GM11168 (cell line): ENCODE data around the gene MCC.

Source experiments
- in situ Hi-C: fragments of 300-500 bp; cut with MboI; formaldehyde crosslinking; loops from one replicate; pipeline ENCODE4 v1.12.0; 2022; ENCODE audit warnings: low sequenced_read_pairs; ENCODE audit not compliant: unreplicated experiment

MCC gene

DNA sequence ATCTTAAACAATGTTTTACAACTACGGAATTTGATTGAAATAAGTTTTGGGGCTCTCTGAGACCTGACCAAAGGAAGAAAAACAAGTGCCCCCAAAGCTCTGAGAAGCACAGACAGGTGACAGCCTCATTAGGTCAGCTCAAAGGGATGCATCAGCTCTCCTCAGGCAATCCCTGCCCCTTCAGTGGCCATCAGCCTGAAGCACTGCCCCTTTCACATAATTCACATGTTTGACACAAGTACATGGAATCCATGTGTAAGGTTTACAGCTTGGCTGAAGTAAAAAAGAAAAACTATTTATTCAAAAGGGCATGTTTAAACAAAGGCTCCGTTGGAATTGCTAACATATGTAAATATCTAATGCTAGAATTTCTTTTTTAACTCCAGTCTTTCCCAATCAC is 109.7 kb downstream of the MCC start:
- in situ Hi-C loops: loop anchor here (10.0 to 25.0 kb wide), 2 partner anchors 136 to 234 kb away; partner anchors contain the start of gene YTHDC2

DNA sequence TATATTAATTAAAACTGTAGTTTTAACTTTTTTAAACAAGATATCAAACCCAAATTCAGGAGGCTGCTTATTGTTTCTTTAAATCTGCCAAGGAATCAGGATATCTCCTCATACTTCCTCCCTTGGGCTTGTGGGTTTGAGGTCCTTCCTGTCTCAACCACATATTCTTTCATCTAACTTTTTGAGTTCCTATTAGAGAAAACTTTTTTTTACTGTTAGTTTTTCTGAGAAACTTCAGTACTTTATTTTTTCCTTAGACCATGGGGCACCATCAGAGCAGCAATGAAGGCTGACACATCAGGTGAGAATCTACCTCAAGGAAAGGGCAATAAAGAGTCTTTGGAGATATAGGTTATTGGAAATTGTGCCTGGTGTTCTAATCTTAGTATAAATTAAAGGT is 110.2 kb downstream of the MCC start:
- in situ Hi-C loops: loop anchor here (10.0 to 25.0 kb wide), 2 partner anchors 137 to 234 kb away; partner anchors contain the start of gene YTHDC2

DNA sequence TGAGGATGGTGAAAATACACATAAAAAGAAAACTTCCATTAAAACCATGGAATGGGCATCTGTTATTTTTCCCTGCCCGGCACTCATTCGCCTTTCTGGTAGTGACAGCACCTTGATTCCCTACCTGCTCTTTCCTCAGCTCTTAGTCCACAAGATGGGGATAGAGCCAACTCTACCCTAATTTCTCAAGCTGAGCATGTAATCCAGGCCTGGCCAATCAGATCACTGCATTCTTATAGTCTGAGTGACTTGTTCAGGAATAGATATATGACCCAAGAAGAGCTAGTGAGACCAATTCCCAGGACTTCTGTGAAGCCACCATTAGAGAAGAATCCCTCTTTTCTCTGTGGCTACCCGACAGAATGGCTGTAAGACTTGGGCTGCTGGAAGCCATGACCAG is 111.6 kb downstream of the MCC start:
- in situ Hi-C loops: loop anchor here (10.0 to 25.0 kb wide), 2 partner anchors 138 to 236 kb away; partner anchors contain the start of gene YTHDC2

DNA sequence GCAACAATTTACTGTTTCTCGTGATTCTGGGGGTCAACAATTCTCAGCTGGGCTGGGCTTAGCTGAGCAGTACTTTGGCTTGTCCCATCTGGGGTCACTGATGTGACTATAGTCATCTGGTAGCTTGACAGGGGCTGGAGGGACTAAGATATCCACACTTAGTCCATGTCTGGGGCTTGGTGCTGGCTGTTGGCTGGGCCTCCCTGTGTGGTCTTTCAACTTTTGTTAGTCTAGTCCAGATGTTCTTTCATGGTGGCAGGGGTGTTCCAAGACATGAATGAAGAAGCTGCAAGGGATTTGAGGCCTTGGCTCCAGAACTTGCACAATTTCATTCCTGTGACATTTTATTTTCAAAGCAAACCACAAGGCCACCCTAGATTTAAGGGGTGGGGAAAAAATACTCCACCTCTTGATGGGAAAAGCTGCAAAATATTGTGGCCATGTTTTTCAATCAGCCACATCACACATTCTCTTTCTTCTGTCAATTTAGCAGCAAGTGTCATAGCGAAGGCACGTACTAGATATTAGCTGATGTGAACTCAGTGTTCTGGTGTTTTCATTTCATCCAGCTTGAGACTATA is 112.7 kb downstream of the MCC start:
- in situ Hi-C loops: loop anchor here (10.0 to 25.0 kb wide), 2 partner anchors 139 to 237 kb away; partner anchors contain the start of gene YTHDC2

DNA sequence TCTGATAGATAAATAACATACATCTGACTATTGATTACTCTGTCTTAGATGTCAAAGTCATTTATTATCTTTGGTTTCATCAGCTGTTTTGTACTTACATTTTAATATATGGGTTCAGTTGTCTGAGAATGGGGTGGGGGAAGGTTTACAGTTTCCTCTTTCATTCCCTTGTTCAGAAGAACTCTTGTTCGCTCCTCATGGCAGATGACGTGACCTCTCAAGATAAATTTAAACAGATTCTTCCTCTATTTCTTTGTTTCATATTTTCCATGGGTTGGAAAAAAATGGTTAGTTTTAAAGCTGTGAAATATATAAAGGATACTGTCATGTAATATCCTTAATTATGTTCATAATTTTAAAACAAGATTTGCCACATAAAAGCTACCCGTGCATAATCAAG is 114.8 kb downstream of the MCC start:
- in situ Hi-C loops: loop anchor here (10.0 kb wide), 1 partner anchor 141 kb away; the partner anchor contains the start of gene YTHDC2

DNA sequence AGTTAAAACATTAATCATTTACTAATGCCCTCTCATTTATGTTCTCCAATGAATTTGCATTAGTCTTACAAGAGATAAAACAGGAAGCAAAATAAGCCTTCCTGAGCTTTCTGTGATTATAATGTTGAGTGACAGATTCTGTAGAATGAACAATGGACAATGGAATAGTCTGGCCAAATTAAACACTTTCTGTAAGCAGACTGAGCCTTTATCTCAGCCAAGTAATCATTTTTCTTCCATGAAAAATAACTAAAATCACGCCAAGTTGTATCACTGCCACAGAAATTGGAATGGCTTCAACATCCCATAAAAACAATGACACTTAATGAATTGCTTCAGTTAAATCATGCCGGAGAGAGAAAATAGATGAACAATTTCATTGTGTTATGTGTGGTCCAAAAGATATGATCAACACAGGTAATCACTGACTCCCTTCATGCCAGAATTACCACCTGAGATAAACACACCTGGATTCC is 116.5 kb downstream of the MCC start:
- in situ Hi-C loops: loop anchor here (10.0 kb wide), 1 partner anchor 143 kb away; the partner anchor contains the start of gene YTHDC2

DNA sequence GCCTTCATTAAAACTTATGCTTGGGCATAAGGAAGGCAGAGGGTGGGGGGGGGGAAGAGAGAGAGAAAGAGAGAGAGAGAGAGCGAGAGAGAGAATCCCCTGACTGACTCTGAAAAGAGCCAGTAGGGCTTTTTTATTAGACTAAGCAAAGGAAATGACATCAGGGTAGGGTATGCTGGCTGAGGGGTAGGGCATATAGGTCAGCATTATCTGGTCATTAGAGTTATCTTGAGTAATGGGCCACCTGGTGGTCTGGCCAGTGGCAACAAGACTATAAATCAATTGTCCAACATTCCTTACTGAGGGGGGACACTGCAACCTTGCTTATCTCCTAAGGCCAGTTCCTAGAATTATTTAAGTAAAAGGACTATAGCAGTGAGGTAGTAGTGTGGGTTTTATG is 120.7 kb downstream of the MCC start:
- in situ Hi-C loops: no loop called here

DNA sequence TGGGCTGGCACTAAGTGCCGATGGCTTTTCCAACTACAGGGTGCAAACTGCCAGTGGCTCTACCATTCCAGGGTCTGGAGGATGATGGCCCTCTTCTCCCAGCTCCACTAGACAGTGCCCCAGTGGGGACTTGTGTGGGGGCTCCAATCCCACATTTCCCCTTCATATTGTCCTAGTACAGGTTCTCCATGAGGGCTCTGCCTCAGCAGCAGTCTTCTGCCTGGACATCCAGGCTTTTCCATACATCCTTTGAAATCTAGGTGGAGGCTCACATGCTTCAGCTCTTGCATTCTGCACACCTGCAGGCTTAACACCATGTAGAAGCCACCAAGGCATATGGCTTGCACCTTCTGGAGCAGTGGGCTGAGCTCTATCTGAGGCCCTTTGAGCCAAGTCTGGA is 123.8 kb downstream of the MCC start:
- in situ Hi-C loops: no loop called here

DNA sequence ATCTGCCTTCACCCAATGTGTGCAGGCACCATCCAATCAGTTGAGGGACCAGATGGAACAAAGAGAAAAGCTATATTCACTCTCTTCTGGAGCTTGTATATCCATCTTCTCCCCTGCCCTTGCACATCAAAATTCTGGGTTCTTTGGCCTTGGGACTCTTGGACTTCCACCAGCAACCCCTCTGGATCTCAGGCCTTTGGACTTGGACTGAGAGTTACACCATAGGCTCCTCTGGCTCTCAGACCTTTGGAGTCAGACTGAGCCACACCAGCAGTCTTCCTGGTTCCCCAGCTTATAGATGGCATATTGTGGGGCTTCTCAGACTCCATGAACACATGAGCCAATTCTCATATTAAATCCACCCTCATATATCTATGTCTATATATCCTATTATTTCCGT is 126.6 kb downstream of the MCC start:
- in situ Hi-C loops: no loop called here

DNA sequence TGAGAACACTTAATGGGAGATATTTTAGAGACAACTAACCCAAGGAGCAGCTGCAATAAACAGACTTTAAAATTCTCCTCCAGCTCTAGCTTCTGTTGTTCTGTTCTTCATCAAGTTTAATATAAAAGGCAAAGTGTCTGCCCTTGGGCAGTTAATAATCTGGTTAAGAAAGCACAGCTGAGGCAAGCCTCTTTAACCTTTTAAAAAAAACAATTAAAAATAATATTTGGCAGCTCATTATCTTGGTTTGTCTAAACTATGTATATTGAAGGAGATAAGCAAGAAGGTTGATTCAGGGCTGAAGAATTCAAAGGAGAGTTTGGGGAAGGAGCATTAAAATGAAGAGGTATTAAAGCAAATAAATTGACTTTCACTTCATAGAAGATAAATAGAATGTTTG is 128.8 kb downstream of the MCC start:
- in situ Hi-C loops: no loop called here

DNA sequence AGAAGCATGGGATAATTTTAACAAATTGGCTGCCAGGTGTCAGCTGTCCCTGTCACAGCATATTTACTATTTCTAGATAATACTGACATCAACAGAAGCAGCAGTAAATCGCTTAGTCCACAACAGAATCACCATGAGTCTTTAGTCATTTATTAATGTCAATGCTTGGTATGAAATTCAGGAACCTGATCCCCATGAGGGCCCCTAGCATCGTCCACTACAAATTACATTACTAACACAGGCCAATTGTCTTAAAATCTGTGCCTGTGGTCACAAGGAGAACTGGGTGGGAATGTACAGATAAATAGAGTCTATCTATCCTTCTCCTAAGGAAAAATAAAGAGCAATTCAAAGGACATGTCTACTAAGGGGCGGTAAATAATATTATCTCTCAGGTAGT is 129.6 kb downstream of the MCC start:
- in situ Hi-C loops: no loop called here

DNA sequence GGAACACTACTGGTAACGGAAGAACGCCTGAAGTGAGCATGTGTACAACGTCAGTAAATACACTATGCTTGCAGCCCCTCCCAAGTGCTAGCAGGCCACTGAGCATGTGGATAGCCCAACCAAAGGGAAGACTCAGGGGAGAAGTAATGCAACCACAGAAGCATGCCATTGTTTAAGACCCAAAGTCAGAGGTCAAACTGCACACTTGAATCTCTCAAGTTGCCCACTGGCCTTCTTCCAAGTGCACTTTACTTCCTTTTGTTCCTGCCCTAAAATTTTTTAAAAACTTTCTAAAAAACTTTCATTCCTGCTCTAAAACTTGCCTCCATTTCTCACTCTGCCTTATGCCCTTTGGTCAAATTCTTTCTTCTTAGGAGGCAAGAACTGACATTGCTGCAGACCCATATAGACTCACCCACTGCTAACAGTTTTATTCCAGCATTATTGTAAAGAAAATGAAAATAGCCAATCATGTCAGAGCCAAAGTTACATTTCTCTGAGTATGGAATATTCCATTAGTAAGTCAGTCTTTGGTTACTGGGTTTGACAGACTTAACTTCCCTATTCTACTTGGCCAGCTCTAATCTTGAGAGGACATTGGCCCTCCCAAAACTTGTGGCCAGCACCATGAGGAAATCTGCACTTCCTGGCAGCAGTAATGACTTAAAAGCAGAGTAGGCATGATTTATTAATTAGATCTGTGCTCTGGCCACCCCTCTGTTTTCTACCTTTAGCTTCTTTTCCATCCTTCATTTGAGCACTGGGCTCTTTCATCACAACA is 130.4 kb downstream of the MCC start:
- in situ Hi-C loops: no loop called here

DNA sequence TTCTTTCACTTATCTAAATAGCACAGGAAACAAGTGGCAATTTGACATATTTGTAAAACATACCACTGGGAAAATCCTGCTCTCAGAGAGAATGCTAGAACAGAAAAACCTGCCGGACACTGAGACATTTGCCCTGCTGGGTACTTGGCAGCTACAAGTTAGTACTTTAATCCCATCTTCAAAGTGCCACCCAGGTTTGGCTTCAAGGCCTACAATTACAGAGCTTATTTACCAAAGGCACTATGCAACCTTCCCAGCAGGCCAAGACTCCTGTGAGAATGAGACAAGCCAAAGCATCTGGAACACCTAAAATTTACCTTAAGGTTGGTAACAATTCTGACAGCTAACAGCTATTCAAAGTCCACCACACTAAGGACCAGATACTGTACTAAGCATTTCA is 131.8 kb downstream of the MCC start:
- in situ Hi-C loops: no loop called here

DNA sequence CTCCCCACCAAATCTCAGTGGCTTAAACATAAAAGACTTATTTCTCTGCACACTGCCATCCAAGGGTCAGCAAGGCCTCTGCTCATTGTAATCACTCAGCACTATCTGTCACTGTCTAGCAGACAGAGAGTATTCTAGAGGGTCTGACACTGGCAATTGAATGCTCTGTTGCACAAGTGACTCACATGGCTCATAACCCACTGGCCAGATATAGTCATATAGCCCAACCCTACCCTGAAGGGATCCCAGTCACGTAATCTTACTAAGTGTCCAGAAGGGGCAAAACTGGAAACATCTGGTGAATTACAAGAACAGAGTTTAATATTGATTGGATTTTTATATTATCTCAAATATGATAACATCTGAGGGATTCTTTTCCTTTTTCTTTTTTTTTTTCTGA is 134.2 kb downstream of the MCC start:
- in situ Hi-C loops: no loop called here

DNA sequence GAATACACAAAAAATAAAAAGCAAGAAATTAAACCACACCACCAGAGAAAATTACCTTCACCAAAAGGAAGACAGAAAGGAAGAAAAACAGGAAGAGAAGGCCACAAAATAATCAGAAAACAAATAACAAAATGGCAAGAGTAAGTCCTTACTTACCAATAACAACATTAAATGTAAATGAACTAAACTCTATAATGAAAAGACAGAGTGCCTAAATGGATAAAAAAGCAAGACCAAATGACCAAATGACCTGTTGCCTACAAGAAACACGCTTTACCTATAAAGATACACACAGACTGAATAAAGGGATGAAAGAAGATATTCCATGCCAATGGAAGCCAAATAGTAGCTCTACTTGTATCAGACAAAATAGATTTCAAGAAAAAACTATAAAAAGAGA is 140.7 kb downstream of the MCC start:
- in situ Hi-C loops: no loop called here

DNA sequence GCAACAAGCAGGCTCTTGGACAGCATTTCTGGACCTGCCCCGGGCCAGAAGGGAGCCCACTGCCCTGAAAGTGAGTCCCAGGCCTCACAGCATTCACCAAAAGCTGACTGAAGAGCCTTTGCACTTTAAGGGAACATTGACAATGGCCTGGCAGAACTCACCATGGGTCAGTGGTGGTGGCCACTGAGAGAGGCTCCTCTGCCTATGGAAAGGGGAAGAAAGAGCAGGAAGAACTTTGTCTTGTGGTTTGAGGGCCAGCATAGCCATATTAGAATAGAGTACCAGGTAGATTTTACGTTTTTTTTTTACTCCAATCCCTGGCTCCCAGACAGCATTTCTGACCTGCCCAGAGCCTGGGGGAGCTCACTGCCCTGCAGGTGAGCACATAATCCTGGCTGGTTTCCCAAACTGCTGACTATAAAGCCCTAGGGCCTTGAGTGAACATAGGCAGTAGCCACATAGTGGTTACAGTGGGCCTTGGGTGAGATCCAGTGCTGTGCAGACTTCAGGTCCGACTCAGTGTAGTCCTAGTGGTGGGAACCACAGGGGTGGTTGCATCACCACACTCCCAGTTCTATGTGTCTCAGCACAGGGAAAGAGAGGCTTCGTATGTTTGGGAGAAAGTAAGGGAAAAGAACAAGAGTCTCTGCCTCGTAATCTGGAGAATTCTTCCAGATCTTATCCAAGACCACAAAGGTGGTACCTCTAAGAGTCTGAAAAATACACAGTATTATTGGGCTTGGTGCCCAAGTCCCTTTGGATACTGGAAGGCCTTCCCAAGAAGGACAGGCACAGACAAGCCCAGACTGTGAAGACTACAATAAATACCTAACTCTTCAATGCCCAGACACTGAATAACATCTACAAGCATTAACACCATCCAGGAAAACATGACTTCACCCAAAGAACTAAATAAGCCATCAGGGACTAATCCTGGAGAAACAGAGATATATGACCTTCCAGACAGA is 143.0 kb downstream of the MCC start:
- in situ Hi-C loops: no loop called here

DNA sequence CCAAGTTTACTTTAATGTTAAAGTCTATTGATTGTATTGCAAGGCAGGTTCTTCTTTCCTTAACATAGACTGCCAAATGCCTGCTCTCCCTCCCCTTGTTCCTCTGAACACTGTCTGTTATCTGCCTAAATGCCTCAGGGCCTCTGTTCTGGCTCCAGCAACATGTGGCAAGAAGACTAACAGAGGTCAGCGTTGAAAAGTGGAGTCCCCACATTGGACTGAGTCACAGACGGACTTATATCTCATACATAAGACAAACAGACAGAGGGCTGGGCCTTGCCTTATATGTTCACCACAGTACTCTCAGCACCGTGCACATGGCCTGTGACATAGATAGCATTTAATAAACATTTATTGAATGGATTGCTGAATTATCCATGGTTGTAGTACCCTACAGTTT is 144.9 kb downstream of the MCC start:
- in situ Hi-C loops: no loop called here

DNA sequence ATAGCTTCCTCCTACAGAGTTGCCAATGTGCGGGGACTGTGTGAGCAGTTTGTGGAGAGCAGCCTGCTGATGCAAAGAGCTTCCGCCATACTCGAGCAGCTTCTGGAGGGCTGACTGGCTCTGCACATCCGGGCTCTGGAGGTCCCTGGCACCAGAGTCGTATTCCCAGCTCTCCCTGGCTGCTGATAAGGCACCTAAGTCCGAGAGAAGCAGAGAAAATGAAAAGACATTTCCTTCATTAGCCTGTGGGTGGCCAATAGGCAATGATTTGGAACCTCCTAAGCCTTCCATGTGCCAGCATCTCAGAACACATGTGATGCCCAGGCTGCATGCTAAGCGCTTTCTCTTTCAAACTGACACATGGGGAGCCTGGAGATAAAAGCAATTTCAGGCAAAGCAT is 147.7 kb downstream of the MCC start:
- in situ Hi-C loops: no loop called here

DNA sequence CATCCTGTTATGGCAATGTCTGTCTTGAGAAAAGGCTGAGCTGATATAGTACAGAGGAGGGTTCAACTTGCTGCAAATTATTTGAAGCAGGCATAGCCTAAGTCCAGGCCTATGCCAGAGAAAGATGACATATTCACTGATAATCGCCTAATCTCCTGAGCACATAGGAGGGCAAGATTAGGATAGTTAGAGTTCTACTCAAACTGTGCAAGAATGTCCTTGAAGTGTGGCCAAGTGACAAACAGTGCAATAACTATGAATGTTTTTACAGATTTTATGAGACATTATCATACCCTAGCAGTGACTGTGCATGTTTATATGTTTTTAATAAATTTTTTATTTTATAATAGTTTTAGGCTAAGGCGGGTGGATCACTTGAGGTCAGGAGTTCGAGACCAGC is 149.6 kb downstream of the MCC start:
- in situ Hi-C loops: no loop called here
